ENCODE measurements around the gene TMEM176A. TPM values are rescaled to one million over a fixed set of nuclear protein-coding genes. Genes with fewer than 3 reads are reported as not detected.
A peak's percentile ranks its signal among the peaks of the same experiment; 100 is the strongest.

The TMEM176A gene
- total RNA-seq, 1 experiment from 2014 or later, result not detected

DNA sequence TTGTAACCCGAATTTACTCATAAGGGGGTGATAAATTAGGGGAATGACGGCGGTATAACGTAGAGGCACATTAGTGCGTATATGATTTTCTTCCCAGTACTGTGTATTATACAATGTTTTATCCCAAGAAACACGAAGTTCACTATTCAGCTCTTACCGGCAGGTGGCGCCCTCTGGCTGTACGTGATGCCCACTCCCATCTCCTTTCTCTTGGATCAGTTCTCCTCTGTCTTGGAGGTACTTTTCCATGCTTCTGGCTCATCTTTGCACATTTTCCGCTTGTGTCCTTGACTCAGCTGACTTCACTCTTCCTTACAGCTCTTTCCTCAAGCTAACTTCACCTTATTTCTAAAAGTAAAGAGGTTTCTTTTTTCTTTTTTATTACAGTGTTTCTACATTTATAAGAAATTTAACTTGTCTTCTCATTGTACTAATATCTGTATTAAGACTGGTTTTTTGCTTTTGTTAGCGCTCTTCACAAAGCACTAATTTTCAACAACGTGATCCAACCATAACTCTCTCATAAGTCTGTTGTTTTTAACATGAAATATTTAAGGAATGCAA, 21.7 kb upstream of the TMEM176A start:
- POLR2A ChIA-PET, result no interaction called here
- Histone ChIP-seq H3K4me2 (ENCODE audit: low read length) (peak overlapping the region; percentile 60), H3K27ac (ENCODE audit: low read depth, low read length) (no peak overlapping the region), H2AFZ (ENCODE audit: low read depth, low read length, poor library complexity, severe bottlenecking) (peak overlapping the region; percentile 79), H3K79me2 (ENCODE audit: insufficient read depth, low read length) (no peaks in the 10 kb centered on the region), H3K9ac (ENCODE audit: low read length) (no peak overlapping the region), H3K27me3 (ENCODE audit: insufficient read depth, low read length) (0 out of 2 replicates have a peak, but pooled peaks cover 8% of the 10 kb centered on the region), H3K9me3 (ENCODE audit: control insufficient read depth in 1 of 2, insufficient read depth in 1 of 2, low read depth in 1 of 2, low read length in 2 of 2) (no peaks in the 10 kb centered on the region), H3K36me3 (ENCODE audit: control insufficient read depth in 1 of 2, insufficient read depth in 2 of 2, low read length in 2 of 2) (no peaks in the 10 kb centered on the region), H3K4me1 (ENCODE audit: control insufficient read depth in 1 of 2, insufficient read depth in 2 of 2, low read length in 2 of 2) (peaks cover 0 to 4% of the 10 kb centered on the region in 2 experiments; a peak in 2 of 4 replicates), H3K9me2 (ENCODE audit: insufficient read depth) (no peaks in the 10 kb centered on the region), H3K4me3 (replicated peaks in 1 of 2; ENCODE audit: low read depth in 1 of 2, low read length in 2 of 2) (peak overlapping the region in 1 of 2 experiments; percentile 34; a peak in 1 of 4 replicates), H4K20me1 (ENCODE audit: insufficient read depth) (no peaks in the 10 kb centered on the region)
- intact Hi-C loops (cut with micrococcal nuclease), result loop anchor here (5.0 to 10.0 kb wide), 4 partner anchors 98 to 393 kb away; no protein-coding TSS in a partner anchor
- BruUV-seq (replicated peaks), result no TSS peak
- CTCF ChIA-PET, result interaction anchor here (0.6 to 1.0 kb wide), 8 partner anchors 9 to 231 kb away, joined by 3 to 6 read pairs (median 4); no protein-coding TSS in a partner anchor
- DNase-seq (ENCODE audit: low read depth, low spot score), result peak; percentile 68
- TF ChIP-seq JUND (IDR thresholded peaks at IDR 0.05) (no peak), RAD21 (IDR thresholded peaks at IDR 0.05; ENCODE audit: low read depth) (peak; percentile 87), ZFX (IDR thresholded peaks at IDR 0.05) (no peak), EGR1 (IDR thresholded peaks at IDR 0.05; ENCODE audit: low read depth) (no peak), SRF (IDR thresholded peaks at IDR 0.05; ENCODE audit: low read depth) (no peak), CEBPB (IDR thresholded peaks at IDR 0.05; ENCODE audit: low read depth) (no peak)
- TF ChIP-seq, protein P1, sequence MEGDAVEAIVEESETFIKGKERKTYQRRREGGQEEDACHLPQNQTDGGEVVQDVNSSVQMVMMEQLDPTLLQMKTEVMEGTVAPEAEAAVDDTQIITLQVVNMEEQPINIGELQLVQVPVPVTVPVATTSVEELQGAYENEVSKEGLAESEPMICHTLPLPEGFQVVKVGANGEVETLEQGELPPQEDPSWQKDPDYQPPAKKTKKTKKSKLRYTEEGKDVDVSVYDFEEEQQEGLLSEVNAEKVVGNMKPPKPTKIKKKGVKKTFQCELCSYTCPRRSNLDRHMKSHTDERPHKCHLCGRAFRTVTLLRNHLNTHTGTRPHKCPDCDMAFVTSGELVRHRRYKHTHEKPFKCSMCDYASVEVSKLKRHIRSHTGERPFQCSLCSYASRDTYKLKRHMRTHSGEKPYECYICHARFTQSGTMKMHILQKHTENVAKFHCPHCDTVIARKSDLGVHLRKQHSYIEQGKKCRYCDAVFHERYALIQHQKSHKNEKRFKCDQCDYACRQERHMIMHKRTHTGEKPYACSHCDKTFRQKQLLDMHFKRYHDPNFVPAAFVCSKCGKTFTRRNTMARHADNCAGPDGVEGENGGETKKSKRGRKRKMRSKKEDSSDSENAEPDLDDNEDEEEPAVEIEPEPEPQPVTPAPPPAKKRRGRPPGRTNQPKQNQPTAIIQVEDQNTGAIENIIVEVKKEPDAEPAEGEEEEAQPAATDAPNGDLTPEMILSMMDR (IDR thresholded peaks at IDR 0.05 in 2 of 3, conservative IDR thresholded peaks at IDR 0.05 in 1 of 3; ENCODE audit: borderline replicate concordance in 1 of 3, insufficient read depth in 1 of 3, low read depth in 2 of 3, low read length in 2 of 3), result peak; percentile 77 to 93 (median 93)
- RAD21 ChIA-PET (ENCODE audit: low non-redundant PET in 1 of 2, low total read pairs in 2 of 2, uncharacterized antibody in 2 of 2, unreplicated experiment in 2 of 2), result no interaction called here
- ATAC-seq, result peak; percentile 95

DNA sequence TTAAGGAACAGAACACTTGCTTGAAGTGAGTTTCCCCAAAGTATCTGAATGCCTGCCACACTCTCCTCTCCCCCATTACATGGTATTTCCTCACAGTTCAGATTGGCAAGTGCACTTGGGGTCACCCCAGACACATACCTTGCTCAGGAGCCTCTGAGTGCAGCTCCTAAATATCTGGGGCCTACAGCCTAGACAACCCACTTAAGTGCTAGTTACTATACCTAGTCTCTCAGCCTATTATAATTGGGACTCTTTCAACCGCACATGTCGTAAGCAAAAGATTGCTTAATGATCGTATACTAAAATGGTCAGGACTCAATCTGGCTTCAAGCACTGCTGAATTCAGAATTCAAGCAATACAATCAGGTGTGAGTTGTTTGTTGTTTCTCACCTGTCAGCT, 20.3 kb upstream of the TMEM176A start:
- intact Hi-C loops (cut with micrococcal nuclease), result no loop called here
- ChIA-PET POLR2A (no interaction called here), CTCF (interaction anchor here (0.9 kb wide), 1 partner anchor 96 kb away, joined by 3 read pairs; no protein-coding TSS in a partner anchor)

More for the DNA sequence above, 20.3 kb upstream of the TMEM176A start:
- Histone ChIP-seq H4K20me1 (ENCODE audit: insufficient read depth) (no peaks in the 10 kb centered on the region), H3K27ac (ENCODE audit: low read depth, low read length) (no peak overlapping the region), H3K4me3 (replicated peaks in 1 of 2; ENCODE audit: low read depth in 1 of 2, low read length in 2 of 2) (no peak overlapping the region), H3K9me2 (ENCODE audit: insufficient read depth) (no peaks in the 10 kb centered on the region), H2AFZ (ENCODE audit: low read depth, low read length, poor library complexity, severe bottlenecking) (no peak overlapping the region), H3K9me3 (ENCODE audit: control insufficient read depth in 1 of 2, insufficient read depth in 1 of 2, low read depth in 1 of 2, low read length in 2 of 2) (no peaks in the 10 kb centered on the region), H3K4me1 (ENCODE audit: control insufficient read depth in 1 of 2, insufficient read depth in 2 of 2, low read length in 2 of 2) (peaks cover 0 to 4% of the 10 kb centered on the region in 2 experiments; a peak in 2 of 4 replicates), H3K36me3 (ENCODE audit: control insufficient read depth in 1 of 2, insufficient read depth in 2 of 2, low read length in 2 of 2) (no peaks in the 10 kb centered on the region), H3K79me2 (ENCODE audit: insufficient read depth, low read length) (no peaks in the 10 kb centered on the region), H3K27me3 (ENCODE audit: insufficient read depth, low read length) (peaks cover 8% of the 10 kb centered on the region; the same call in 1 of the 2 replicates), H3K4me2 (ENCODE audit: low read length) (no peak overlapping the region), H3K9ac (ENCODE audit: low read length) (no peak overlapping the region)
- TF ChIP-seq ELF1 (IDR thresholded peaks at IDR 0.05; ENCODE audit: borderline replicate concordance, low read depth), result no peak
- no peak for TF ChIP-seq TCF7L2 (IDR thresholded peaks at IDR 0.05; ENCODE audit: borderline replicate concordance, extremely low read depth, insufficient read depth, insufficient read length)
- no peak for TF ChIP-seq ZFX (IDR thresholded peaks at IDR 0.05)
- no peak for TF ChIP-seq FOSL1 (IDR thresholded peaks at IDR 0.05; ENCODE audit: low read depth)
- no peak for TF ChIP-seq SIN3A (IDR thresholded peaks at IDR 0.05; ENCODE audit: low read depth)
- no peak for TF ChIP-seq POLR2A (IDR thresholded peaks at IDR 0.05; ENCODE audit: borderline replicate concordance, extremely low read depth, insufficient read depth, insufficient read length)
- no peak for TF ChIP-seq SRF (IDR thresholded peaks at IDR 0.05; ENCODE audit: low read depth)
- TF ChIP-seq CBX3 (IDR thresholded peaks at IDR 0.05; ENCODE audit: low read depth), result no peak
- no peak for ATAC-seq
- RAD21 ChIA-PET (ENCODE audit: low non-redundant PET in 1 of 2, low total read pairs in 2 of 2, uncharacterized antibody in 2 of 2, unreplicated experiment in 2 of 2), result no interaction called here
- DNase-seq (ENCODE audit: low read depth, low spot score), result no peak
- BruUV-seq (replicated peaks), result no TSS peak
